OCI-LY3 (cell line): ENCODE measurements around the gene KANSL1.
"Not testable (repeated sequence)": the region's sequence is repeated elsewhere in the genome, so short reads cannot be mapped to it uniquely, and the experiment has no call there.

ENCODE experiments used
- H2AFZ ChIP-seq: fragments of 200-600, 300-600 bp; shearing (Covaris generic); 2 replicates; pipeline ENCODE4 v1.6.0; 2014; ENCODE audit warnings: antibody characterized with exemption, low read depth, low read length
- H3K27ac ChIP-seq: fragments of 200-600, 300-600 bp; sonication (generic); 2 replicates; pipeline ENCODE4 v1.5.1; 2014; ENCODE audit warnings: mild to moderate bottlenecking, low read length, moderate library complexity, mixed read lengths
- H3K27me3 ChIP-seq: fragments of 200-600, 300-600 bp; sonication (generic); 2 replicates; pipeline ENCODE4 v1.6.1; 2014; ENCODE audit warnings: low read depth, low read length, mixed read lengths
- H3K36me3 ChIP-seq: fragments of 200-600, 300-600 bp; sonication (generic); replicated peaks from 2 replicates; pipeline ENCODE3; 2014; ENCODE audit warnings: low read depth, low read length, mixed read lengths
- H3K4me1 ChIP-seq: fragments of 300-600, 200-600 bp; sonication (generic); 2 replicates; pipeline ENCODE4 v1.6.1; 2014; ENCODE audit warnings: low read length, mixed read lengths
- H3K4me2 ChIP-seq: fragments of 200-600, 300-600 bp; sonication (generic); 2 replicates; pipeline ENCODE4 v1.6.1; 2014; ENCODE audit warnings: low read length, mixed read lengths
- H3K4me3 ChIP-seq: fragments of 300-600, 200-600 bp; sonication (generic); 2 replicates; pipeline ENCODE4 v1.5.1; 2014; ENCODE audit warnings: antibody characterized with exemption, mild to moderate bottlenecking, low read length, moderate library complexity
- H3K79me2 ChIP-seq: fragments of 300-600, 200-600 bp; shearing (Covaris generic); 2 replicates; pipeline ENCODE4 v1.6.1; 2014; ENCODE audit warnings: mild to moderate bottlenecking, low read length, mixed read lengths
- H3K9ac ChIP-seq: fragments of 300-600, 200-600 bp; shearing (Covaris generic); 2 replicates; pipeline ENCODE4 v1.6.0; 2014; ENCODE audit warnings: mild to moderate bottlenecking, low read length, moderate library complexity
- H3K9me3 ChIP-seq: fragments of 200-600, 300-600 bp; shearing (Covaris generic); 2 replicates; pipeline ENCODE4 v1.6.1; 2014; ENCODE audit warnings: low read length, mixed read lengths; ENCODE audit not compliant: insufficient read depth
- H4K20me1 ChIP-seq: fragments of 200-600, 300-600 bp; sonication (generic); 2 replicates; pipeline ENCODE4 v1.6.1; 2016; ENCODE audit warnings: low read length, mixed read lengths; ENCODE audit not compliant: insufficient read depth
- CTCF ChIP-seq: fragments of 200-600, 300-600 bp; sonication (generic); IDR thresholded peaks from 2 replicates; pipeline ENCODE4 v1.5.1; 2014; ENCODE audit warnings: antibody characterized with exemption, low read length, low read depth
- EZH2phosphoT487 ChIP-seq: fragments of 200-600 bp; shearing (Covaris generic); IDR thresholded peaks from 2 replicates; pipeline ENCODE4 v1.6.1; 2018; ENCODE audit warnings: antibody characterized with exemption, mixed run types, low read depth

KANSL1 gene

GRCh38 chr17:46193151-46193625 is at the start of gene KANSL1:
TSS of gene KANSL1 (minus strand) at chr17:46193429. CDS start at chr17:46172143, 21,286 bp downstream.
- H3K9me3 ChIP-seq: no peaks in the 10 kb centered on the region
- peaks cover 24% of the 10 kb centered on the region for H3K4me1 ChIP-seq
- H3K79me2 ChIP-seq: peaks cover 70% of the 10 kb centered on the region
- TF ChIP-seq EZH2phosphoT487: no peak
- no peak for TF ChIP-seq CTCF
- H3K27me3 ChIP-seq: no peaks in the 10 kb centered on the region
- no peaks in the 10 kb centered on the region for H3K36me3 ChIP-seq
- H2AFZ ChIP-seq: peak within 1 kb of the TSS; percentile 73
- peak within 1 kb of the TSS; percentile 86 for H3K27ac ChIP-seq
- peak within 1 kb of the TSS; percentile 97 for H3K4me3 ChIP-seq
- H3K9ac ChIP-seq: peak within 1 kb of the TSS; percentile 95
- peak within 1 kb of the TSS; percentile 93 for H3K4me2 ChIP-seq
- peaks cover 37% of the 10 kb centered on the region for H4K20me1 ChIP-seq

- H3K4me1 ChIP-seq, H3K36me3 ChIP-seq, H3K4me3 ChIP-seq, H2AFZ ChIP-seq, H3K9me3 ChIP-seq, H3K27ac ChIP-seq, H3K27me3 ChIP-seq, H3K79me2 ChIP-seq, H3K9ac ChIP-seq, H3K4me2 ChIP-seq, H4K20me1 ChIP-seq: not testable (repeated sequence)
Observed at GRCh38 chr17:46231359-46231758, 38.1 kb upstream of the KANSL1 start.

- not testable (repeated sequence) for H3K9me3 ChIP-seq, H3K36me3 ChIP-seq, H3K79me2 ChIP-seq, H3K27me3 ChIP-seq, H3K27ac ChIP-seq, H2AFZ ChIP-seq, H3K4me1 ChIP-seq, H4K20me1 ChIP-seq
- H3K9ac ChIP-seq: peak overlapping the region; percentile 37
- peak overlapping the region; percentile 76 for H3K4me3 ChIP-seq
- peak overlapping the region; percentile 38; the same call in 1 of the 2 replicates for H3K4me2 ChIP-seq
Observed at GRCh38 chr17:46225274-46225794, 32.1 kb upstream of the KANSL1 start.

GRCh38 chr17:46224864-46225263 is 31.6 kb upstream of the KANSL1 start:
- peak overlapping the region; percentile 37 for H3K9ac ChIP-seq
- peak overlapping the region; percentile 76 for H3K4me3 ChIP-seq
- H4K20me1 ChIP-seq, H3K27ac ChIP-seq, H3K4me1 ChIP-seq, H3K36me3 ChIP-seq, H3K9me3 ChIP-seq, H3K27me3 ChIP-seq, H3K4me2 ChIP-seq, H3K79me2 ChIP-seq, H2AFZ ChIP-seq: not testable (repeated sequence)

- H3K79me2 ChIP-seq: not testable (repeated sequence)
Observed at GRCh38 chr17:46223041-46223440, 29.8 kb upstream of the KANSL1 start.

GRCh38 chr17:46216682-46217081 is 23.5 kb upstream of the KANSL1 start:
- Histone ChIP-seq H3K4me3 (no peak overlapping the region), H3K4me1 (no peaks in the 10 kb centered on the region), H3K27me3 (no peaks in the 10 kb centered on the region), H3K79me2 (no peaks in the 10 kb centered on the region; the same call in 1 of the 2 replicates), H3K27ac (no peak overlapping the region), H4K20me1 (peaks cover 10% of the 10 kb centered on the region; the same call in 1 of the 2 replicates), H3K9ac (no peak overlapping the region), H3K36me3 (peaks cover 13% of the 10 kb centered on the region), H3K9me3 (no peaks in the 10 kb centered on the region), H2AFZ (no peak overlapping the region), H3K4me2 (no peak overlapping the region)
- TF ChIP-seq CTCF (no peak), EZH2phosphoT487 (no peak)

More at GRCh38 chr17:46223041-46223440, 29.8 kb upstream of the KANSL1 start:
- H3K4me1 ChIP-seq, H3K4me2 ChIP-seq, H2AFZ ChIP-seq, H3K9ac ChIP-seq, H3K36me3 ChIP-seq, H3K27ac ChIP-seq, H4K20me1 ChIP-seq, H3K4me3 ChIP-seq, H3K27me3 ChIP-seq, H3K9me3 ChIP-seq: not testable (repeated sequence)
